Gastrocnemius medialis (tissue), 4 donors: Measurements from ENCODE around the gene CALML3. TPM values are rescaled to one million over a fixed set of nuclear protein-coding genes. Genes with fewer than 3 reads are reported as not detected.
A peak's percentile ranks its signal among the peaks of the same experiment; 100 is the strongest.

Experiments used
- ATAC-seq, 2 donors: fragments of 150-250 bp; one replicate each; pipeline ENCODE4 v1.9.1; 2016
- DNase-seq, 2 donors: peaks; one replicate each; pipeline ENCODE4 v3.0.0-alpha.2; 2019
- H3K27ac ChIP-seq, 4 donors: fragments of 200-600 bp; sonication (generic); 1 replicate in 1 of 4; 2 replicates in 3 of 4; pipeline ENCODE4 v1.5.1; 2016 to 2018; ENCODE audit warnings: mild to moderate bottlenecking in 2 of 4, moderate library complexity in 1 of 4
- H3K27me3 ChIP-seq, 3 donors: fragments of 200-600 bp; sonication (generic) in 2 of 3; 1 replicate in 1 of 3; 2 replicates in 2 of 3; pipeline versions ENCODE4 v1.5.1 to v1.6.0; 2016 to 2019; ENCODE audit warnings: mild to moderate bottlenecking in 1 of 3, moderate library complexity in 1 of 3
- H3K36me3 ChIP-seq, 2 donors: fragments of 200-600 bp; sonication (generic) in 1 of 2; one replicate each; pipeline ENCODE4 v1.5.1; 2017 to 2018
- H3K4me1 ChIP-seq, 2 donors: fragments of 200-600 bp; sonication (generic) in 1 of 2; one replicate each; pipeline ENCODE4 v1.5.1; 2016 to 2017; ENCODE audit warnings: mild to moderate bottlenecking in 2 of 2
- H3K4me3 ChIP-seq, 4 donors: fragments of 200-600 bp; sonication (generic) in 3 of 4; 1 replicate in 1 of 4; 2 replicates in 3 of 4; pipeline ENCODE4 v1.5.1; 2016 to 2019; ENCODE audit warnings: mild to moderate bottlenecking in 2 of 4
- H3K9me3 ChIP-seq, 3 donors: fragments of 200-600 bp; sonication (generic) in 2 of 3; 1 replicate in 1 of 3; 2 replicates in 2 of 3; pipeline ENCODE4 v1.5.1; 2016 to 2019
- POLR2A ChIP-seq, 2 donors: fragments of 450-650 bp; IDR thresholded peaks; one replicate each; pipeline ENCODE4 v1.6.1; 2017; ENCODE audit warnings: antibody characterized with exemption in 2 of 2, mild to moderate bottlenecking in 2 of 2, moderate library complexity in 2 of 2
- in situ Hi-C, 4 donors: fragments of 200-750 bp; cut with MboI; loops; one replicate each; pipeline versions ENCODE4 v1.15.0 to v1.8.0; 2017; ENCODE audit warnings: low sequenced_read_pairs in 4 of 4
- intact Hi-C: fragments of 100-400 bp; cut with DNase I; formaldehyde crosslinking; loops from one replicate; pipeline ENCODE4 v1.15.1; 2023; ENCODE audit warnings: low total_unique reads
- total RNA-seq, 4 donors: library from RNA; depleted of rRNA; stranded (reverse); fragments of >200 nt; gene quantifications; one replicate each; pipeline versions ENCODE4 v1.1.0 to v1.2.3, GENCODE V29; 2016
- TF ChIP-seq, protein P1 (sequence below), 5 experiments: fragments of 450-650 bp in 3 of 5; fragments of 200-600 bp in 2 of 5; sonication (generic) in 2 of 5; IDR thresholded peaks in 4 of 5; conservative IDR thresholded peaks in 1 of 5; 1 replicate in 4 of 5; 2 replicates in 1 of 5; pipeline ENCODE4 v1.5.1; 2016 to 2019; ENCODE audit warnings: antibody characterized with exemption in 5 of 5, mild to moderate bottlenecking in 3 of 5, moderate library complexity in 3 of 5

CALML3 gene
- total RNA-seq, 4 donors from 2014 or later = not detected

GRCh38 chr10:5551531-5552375 is 27.0 kb downstream of the CALML3 start:
- Histone ChIP-seq H3K4me1 (peaks cover 7 to 20% of the 10 kb centered on the region in 2 donors), H3K27ac (no peak overlapping the region)

DNA sequence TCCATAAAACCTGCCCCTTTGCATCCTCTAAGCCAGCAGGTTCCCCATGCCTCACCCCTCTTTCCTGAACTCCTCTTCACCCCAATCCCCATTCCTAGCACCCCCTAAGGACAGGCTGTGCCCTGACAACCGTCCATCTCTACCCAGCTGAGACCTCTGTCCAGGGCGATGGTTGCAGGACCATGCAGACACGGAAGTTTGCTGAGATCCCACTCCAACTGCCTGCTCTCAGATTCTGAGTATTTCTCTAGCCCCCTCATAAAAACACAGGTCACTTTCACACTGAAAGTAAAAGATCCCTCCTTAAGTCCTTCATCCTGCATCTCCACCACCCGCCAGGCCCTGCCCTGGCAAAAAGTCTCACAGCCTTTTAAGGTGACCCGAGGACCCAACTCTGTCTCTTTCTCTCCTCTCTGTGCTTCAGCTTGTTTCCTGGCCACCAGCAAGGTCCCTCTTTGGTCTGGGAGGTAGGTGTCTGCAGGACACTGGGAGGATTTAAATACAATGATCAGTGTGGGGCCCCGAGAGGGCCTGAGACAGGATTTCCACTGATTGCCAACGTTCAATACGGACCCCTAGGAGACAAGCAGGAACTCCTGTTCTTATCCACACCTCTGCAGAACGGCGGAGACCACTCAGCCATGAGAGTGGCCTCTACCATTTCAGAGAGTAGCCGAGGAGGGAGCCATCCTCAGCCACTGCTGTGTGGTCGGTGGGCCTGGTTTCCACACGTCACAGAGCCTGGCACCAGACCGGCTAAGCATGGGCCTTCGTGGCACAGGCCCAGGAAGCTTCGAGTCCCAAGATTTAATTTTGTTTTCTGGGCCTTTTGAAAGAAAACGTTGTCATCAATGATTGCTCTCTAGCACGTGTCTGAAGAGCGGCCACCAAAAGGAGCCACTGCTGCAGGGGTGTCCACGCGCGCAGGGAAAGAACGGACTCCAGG is 27.9 kb downstream of the CALML3 start:
- no peak for ATAC-seq
- no peak overlapping the region for H3K27ac ChIP-seq
- intact Hi-C loops = no loop called here

More at GRCh38 chr10:5551531-5552375, 27.0 kb downstream of the CALML3 start:
- DNase-seq = no peak
- TF ChIP-seq, protein P1, sequence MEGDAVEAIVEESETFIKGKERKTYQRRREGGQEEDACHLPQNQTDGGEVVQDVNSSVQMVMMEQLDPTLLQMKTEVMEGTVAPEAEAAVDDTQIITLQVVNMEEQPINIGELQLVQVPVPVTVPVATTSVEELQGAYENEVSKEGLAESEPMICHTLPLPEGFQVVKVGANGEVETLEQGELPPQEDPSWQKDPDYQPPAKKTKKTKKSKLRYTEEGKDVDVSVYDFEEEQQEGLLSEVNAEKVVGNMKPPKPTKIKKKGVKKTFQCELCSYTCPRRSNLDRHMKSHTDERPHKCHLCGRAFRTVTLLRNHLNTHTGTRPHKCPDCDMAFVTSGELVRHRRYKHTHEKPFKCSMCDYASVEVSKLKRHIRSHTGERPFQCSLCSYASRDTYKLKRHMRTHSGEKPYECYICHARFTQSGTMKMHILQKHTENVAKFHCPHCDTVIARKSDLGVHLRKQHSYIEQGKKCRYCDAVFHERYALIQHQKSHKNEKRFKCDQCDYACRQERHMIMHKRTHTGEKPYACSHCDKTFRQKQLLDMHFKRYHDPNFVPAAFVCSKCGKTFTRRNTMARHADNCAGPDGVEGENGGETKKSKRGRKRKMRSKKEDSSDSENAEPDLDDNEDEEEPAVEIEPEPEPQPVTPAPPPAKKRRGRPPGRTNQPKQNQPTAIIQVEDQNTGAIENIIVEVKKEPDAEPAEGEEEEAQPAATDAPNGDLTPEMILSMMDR (IDR thresholded peaks at IDR 0.05 in 4 of 5, conservative IDR thresholded peaks at IDR 0.05 in 1 of 5) = no peak
- no peak for TF ChIP-seq POLR2A (IDR thresholded peaks at IDR 0.05)
- Histone ChIP-seq H3K4me3 (no peak overlapping the region), H3K9me3 (no peaks in the 10 kb centered on the region), H3K27me3 (no peaks in the 10 kb centered on the region), H3K36me3 (no peaks in the 10 kb centered on the region)
- ATAC-seq = no peak
- intact Hi-C loops (no loop called here), in situ Hi-C loops (no loop called here)

GRCh38 chr10:5553400-5554170 is 28.8 kb downstream of the CALML3 start:
- in situ Hi-C loops = no loop called here
- Histone ChIP-seq H3K27me3 (no peaks in the 10 kb centered on the region), H3K36me3 (no peaks in the 10 kb centered on the region), H3K9me3 (no peaks in the 10 kb centered on the region), H3K4me1 (peaks cover 2 to 9% of the 10 kb centered on the region in 2 donors), H3K27ac (no peak overlapping the region), H3K4me3 (no peak overlapping the region)
- ATAC-seq (no peak), DNase-seq (no peak)
- intact Hi-C loops = no loop called here
- no peak for TF ChIP-seq POLR2A (IDR thresholded peaks at IDR 0.05)
- TF ChIP-seq, protein P1 (IDR thresholded peaks at IDR 0.05 in 4 of 5, conservative IDR thresholded peaks at IDR 0.05 in 1 of 5) = no peak

More for the DNA sequence above, 27.9 kb downstream of the CALML3 start:
- Histone ChIP-seq H3K27me3 (no peaks in the 10 kb centered on the region), H3K4me1 (peaks cover 7 to 14% of the 10 kb centered on the region in 2 donors), H3K9me3 (no peaks in the 10 kb centered on the region), H3K36me3 (no peaks in the 10 kb centered on the region), H3K4me3 (no peak overlapping the region)
- no peak for TF ChIP-seq POLR2A (IDR thresholded peaks at IDR 0.05)
- TF ChIP-seq, protein P1 (IDR thresholded peaks at IDR 0.05 in 4 of 5, conservative IDR thresholded peaks at IDR 0.05 in 1 of 5) = no peak
- in situ Hi-C loops = no loop called here
- peak in 1 of 2 donors; percentile 1 for DNase-seq

- Histone ChIP-seq H3K36me3 (no peaks in the 10 kb centered on the region), H3K4me3 (no peak overlapping the region), H3K4me1 (peaks cover 0 to 5% of the 10 kb centered on the region in 2 donors), H3K27me3 (no peaks in the 10 kb centered on the region), H3K9me3 (no peaks in the 10 kb centered on the region), H3K27ac (no peak overlapping the region)
- ATAC-seq (peak in 1 of 2 donors; percentile 19), DNase-seq (no peak)
- no peak for TF ChIP-seq POLR2A (IDR thresholded peaks at IDR 0.05)
- TF ChIP-seq, protein P1 (IDR thresholded peaks at IDR 0.05 in 4 of 5, conservative IDR thresholded peaks at IDR 0.05 in 1 of 5) = no peak
- intact Hi-C loops = no loop called here
- in situ Hi-C loops = no loop called here
These were observed 30.3 kb downstream of the CALML3 start for GRCh38 chr10:5555021-5555510.
